Fibroblast of lung (primary cell): Measurements from ENCODE around the gene TP53TG3C. TPM values are rescaled to one million over a fixed set of nuclear protein-coding genes. Genes with fewer than 3 reads are reported as not detected.
"Not testable (repeated sequence)": the region's sequence is repeated elsewhere in the genome, so short reads cannot be mapped to it uniquely, and the experiment has no call there.

Experiments
- DNase-seq, 2 donors: peaks; one replicate each; pipeline versions ENCODE4 v3.0.0 to v3.0.0-alpha.2; 2010; ENCODE audit warnings: low read depth in 2 of 2
- H2AFZ ChIP-seq: 2 replicates; pipeline ENCODE4 v1.5.1; 2012; ENCODE audit warnings: low read length, control low read depth, inconsistent platforms
- H3K27ac ChIP-seq: 2 replicates; pipeline ENCODE4 v1.5.1; 2011; ENCODE audit warnings: low read length, control low read depth; ENCODE audit not compliant: insufficient read depth
- H3K27me3 ChIP-seq: 2 replicates; pipeline ENCODE4 v1.5.1; 2011; ENCODE audit warnings: mild to moderate bottlenecking, low read length; ENCODE audit not compliant: control insufficient read depth, insufficient read depth
- H3K36me3 ChIP-seq: 2 replicates; pipeline ENCODE4 v1.5.1; 2011; ENCODE audit warnings: low read length; ENCODE audit not compliant: control insufficient read depth, insufficient read depth
- H3K4me1 ChIP-seq: 2 replicates; pipeline ENCODE4 v1.5.1; 2011; ENCODE audit warnings: low read length; ENCODE audit not compliant: control insufficient read depth, insufficient read depth; ENCODE audit errors: extremely low read depth
- H3K4me2 ChIP-seq: 2 replicates; pipeline ENCODE4 v1.5.1; 2011; ENCODE audit warnings: low read length, control low read depth; ENCODE audit not compliant: insufficient read depth; ENCODE audit errors: extremely low read depth
- H3K4me3 ChIP-seq, 4 experiments: fragments of 200-600 bp in 1 of 4; sonication (generic) in 1 of 4; replicated peaks in 1 of 4; 2 replicates each; pipeline ENCODE4 v1.5.1; 2011 to 2016; ENCODE audit warnings: low read length in 4 of 4, low read depth in 3 of 4, mild to moderate bottlenecking in 3 of 4, control low read depth in 2 of 4, inconsistent platforms in 1 of 4, mixed read lengths in 1 of 4; ENCODE audit not compliant: insufficient read depth in 1 of 4; ENCODE audit errors: control extremely low read depth in 1 of 4
- H3K79me2 ChIP-seq: 2 replicates; pipeline ENCODE4 v1.5.1; 2012; ENCODE audit warnings: mild to moderate bottlenecking, low read length, inconsistent platforms; ENCODE audit not compliant: control insufficient read depth, insufficient read depth
- H3K9ac ChIP-seq: 2 replicates; pipeline ENCODE4 v1.5.1; 2011; ENCODE audit warnings: mild to moderate bottlenecking, low read length, control low read depth; ENCODE audit not compliant: insufficient read depth
- H3K9me3 ChIP-seq: 2 replicates; pipeline ENCODE4 v1.5.1; 2012; ENCODE audit warnings: low read depth, low read length; ENCODE audit not compliant: control insufficient read depth, insufficient read depth
- H4K20me1 ChIP-seq: 2 replicates; pipeline ENCODE4 v1.5.1; 2011; ENCODE audit warnings: low read length; ENCODE audit not compliant: control insufficient read depth, insufficient read depth; ENCODE audit errors: extremely low read depth
- polyA minus RNA-seq: library from RNA; depleted of rRNA, polyadenylated mRNA; stranded (reverse); fragments of >200 nt; gene quantifications from 2 replicates; pipeline ENCODE4 v1.2.3, GENCODE V29; 2011; ENCODE audit warnings: low replicate concordance
- polyA plus RNA-seq, 2 donors: library from polyadenylated mRNA; depleted of rRNA in 1 of 2; stranded (reverse) in 1 of 2; unstranded in 1 of 2; fragments of >200 nt; gene quantifications; 2 replicates each; pipeline ENCODE4 v1.2.1, GENCODE V29; 2011 to 2012; ENCODE audit warnings: missing spikeins in 1 of 2
- total RNA-seq: library from RNA; depleted of rRNA; stranded (reverse); fragments of >200 nt; gene quantifications from 2 replicates; pipeline ENCODE4 v1.2.1, GENCODE V29; 2014

The TP53TG3C gene
- total RNA-seq (not detected in 2 replicates), polyA plus RNA-seq (not detected in 2 replicates), polyA minus RNA-seq (not detected in 2 replicates)
- polyA plus RNA-seq (2012): not detected in 2 replicates

GRCh38 chr16:33193926-33194325 lies at the start of gene TP53TG3C:
Gene TP53TG3C (plus strand): TSS chr16:33194226. CDS start chr16:33194294, 68 bp downstream.
- not testable (repeated sequence) for H3K36me3 ChIP-seq, H2AFZ ChIP-seq, H3K27me3 ChIP-seq, H3K4me1 ChIP-seq, H4K20me1 ChIP-seq, H3K4me2 ChIP-seq, H3K79me2 ChIP-seq, H3K4me3 ChIP-seq, DNase-seq, H3K9ac ChIP-seq, H3K27ac ChIP-seq, H3K9me3 ChIP-seq

Other genes with a start within 250 kb of the TP53TG3C start
- gene TP53TG3E, start 110.1 kb downstream of the TP53TG3C start, total RNA-seq: not detected in 2 replicates
- gene TP53TG3E, start 110.1 kb downstream of the TP53TG3C start, polyA plus RNA-seq: not detected in 2 replicates
- gene TP53TG3B, start 166.6 kb downstream of the TP53TG3C start, total RNA-seq: not detected in 2 replicates
- gene TP53TG3B, start 166.6 kb downstream of the TP53TG3C start, polyA plus RNA-seq: not detected in 2 replicates